ACC112 (cell line): ENCODE measurements around the gene MRPL46.
"Not testable (repeated sequence)": the region's sequence is repeated elsewhere in the genome, so short reads cannot be mapped to it uniquely, and the experiment has no call there.

Experiments used
- H2AFZ ChIP-seq: fragments of 200-600 bp; sonication (generic); one replicate; pipeline ENCODE4 v1.6.0; 2017; ENCODE audit warnings: antibody characterized with exemption, low read length; ENCODE audit not compliant: unreplicated experiment
- H3K27ac ChIP-seq: fragments of 200-600 bp; sonication (generic); 2 replicates; pipeline ENCODE4 v1.5.1; 2014; ENCODE audit warnings: low read depth, mild to moderate bottlenecking, antibody characterized with exemption, low read length, moderate library complexity
- H3K27me3 ChIP-seq: fragments of 200-600 bp; sonication (generic); 2 replicates; pipeline ENCODE4 v1.6.1; 2014; ENCODE audit warnings: mild to moderate bottlenecking, antibody characterized with exemption, low read length, moderate library complexity, mixed read lengths; ENCODE audit not compliant: insufficient read depth
- H3K36me3 ChIP-seq: fragments of 200-600 bp; sonication (generic); 2 replicates; pipeline ENCODE4 v1.6.1; 2016; ENCODE audit warnings: mild to moderate bottlenecking, antibody characterized with exemption, low read length, moderate library complexity, mixed read lengths; ENCODE audit not compliant: insufficient read depth
- H3K4me1 ChIP-seq: fragments of 200-600 bp; sonication (generic); one replicate; pipeline ENCODE4 v1.6.1; 2016; ENCODE audit warnings: low read length, mixed read lengths; ENCODE audit not compliant: insufficient read depth, unreplicated experiment, control insufficient read depth
- H3K4me3 ChIP-seq: fragments of 200-600 bp; sonication (generic); 2 replicates; pipeline ENCODE4 v1.5.1; 2014; ENCODE audit warnings: mild to moderate bottlenecking, low read depth, low read length
- H3K79me2 ChIP-seq: fragments of 200-600 bp; sonication (generic); one replicate; pipeline ENCODE4 v1.6.0; 2016; ENCODE audit warnings: low read length; ENCODE audit not compliant: control insufficient read depth, unreplicated experiment, insufficient read depth

The MRPL46 gene

DNA sequence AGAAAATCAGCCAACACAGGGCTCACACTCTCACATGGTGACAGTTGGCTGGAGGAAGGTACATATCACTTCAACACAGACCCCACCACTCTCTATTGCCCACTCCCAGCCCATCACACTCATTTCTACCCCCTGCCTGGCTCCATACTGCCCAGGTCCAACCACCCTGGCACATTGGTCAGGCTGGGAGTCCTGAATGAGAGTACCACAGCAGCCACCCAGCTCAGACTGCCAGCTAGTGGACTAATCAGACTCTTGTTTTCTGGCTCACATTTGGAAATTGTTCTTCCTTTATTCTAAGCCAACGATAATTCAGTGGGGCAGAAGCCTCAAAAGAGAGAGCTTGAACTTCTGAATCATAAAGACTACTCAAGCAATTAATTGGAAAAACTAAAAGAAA lies 20.0 kb downstream of the MRPL46 start:
- Histone ChIP-seq H3K4me1 (no peaks in the 10 kb centered on the region), H3K27ac (no peak overlapping the region), H3K4me3 (no peak overlapping the region), H3K79me2 (no peaks in the 10 kb centered on the region), H2AFZ (no peak overlapping the region), H3K27me3 (peaks cover 26% of the 10 kb centered on the region), H3K36me3 (no peaks in the 10 kb centered on the region)

DNA sequence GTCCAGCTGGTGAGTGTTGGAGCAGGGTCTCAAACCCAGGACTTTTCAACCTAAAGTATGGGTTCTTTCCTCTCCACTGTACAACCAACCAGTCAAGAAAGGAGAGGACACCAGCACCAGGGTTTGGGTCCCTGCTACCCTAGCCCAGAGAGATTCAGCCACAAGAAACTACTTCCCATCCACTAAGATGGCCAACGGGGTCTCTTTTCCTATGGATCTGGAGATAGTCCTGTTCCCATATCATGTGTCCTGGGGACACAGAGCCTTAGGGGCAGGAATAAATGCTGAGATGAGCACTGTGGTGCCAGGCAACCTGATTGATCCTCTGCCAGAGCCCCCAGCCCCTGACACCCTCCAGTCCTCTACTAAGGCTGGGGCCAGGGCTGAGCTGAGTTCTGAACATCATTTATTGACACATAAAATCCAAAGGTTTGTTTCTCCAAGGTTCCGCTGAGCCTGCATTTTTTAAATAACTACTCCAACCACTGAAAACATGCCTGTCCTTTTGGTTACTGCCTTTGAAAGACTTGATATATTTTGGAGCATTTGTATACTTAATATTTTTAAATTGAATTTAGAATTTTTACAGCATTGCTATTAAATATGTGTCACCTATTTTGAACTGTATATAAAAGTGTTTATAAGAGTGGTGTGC lies 26.0 kb downstream of the MRPL46 start:
- Histone ChIP-seq H2AFZ (no peak overlapping the region), H3K4me3 (no peak overlapping the region), H3K79me2 (no peaks in the 10 kb centered on the region), H3K36me3 (no peaks in the 10 kb centered on the region), H3K27ac (no peak overlapping the region), H3K4me1 (no peaks in the 10 kb centered on the region), H3K27me3 (peaks cover 22% of the 10 kb centered on the region)

DNA sequence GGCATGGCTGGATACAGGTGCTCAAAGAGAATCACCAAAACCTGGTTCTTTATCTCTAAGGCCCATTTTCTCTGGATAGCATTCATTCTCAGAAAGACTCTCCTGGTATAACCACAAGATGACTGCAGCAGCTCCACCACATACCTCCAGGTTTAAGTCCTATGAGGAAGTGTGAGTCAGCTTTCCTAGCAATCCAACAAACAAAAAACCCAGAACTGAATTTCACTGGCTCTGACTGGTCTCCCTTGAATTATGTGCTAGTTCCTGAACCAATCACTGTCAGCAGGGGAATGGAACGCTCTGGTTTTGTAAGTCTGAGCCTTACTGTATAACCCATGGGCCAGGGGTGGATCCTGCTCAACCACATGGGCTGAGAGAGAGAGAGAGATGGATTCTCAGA lies 27.2 kb downstream of the MRPL46 start:
- Histone ChIP-seq H3K4me3 (no peak overlapping the region), H3K36me3 (no peaks in the 10 kb centered on the region), H3K79me2 (no peaks in the 10 kb centered on the region), H3K27ac (no peak overlapping the region), H2AFZ (no peak overlapping the region), H3K4me1 (no peaks in the 10 kb centered on the region), H3K27me3 (peaks cover 22% of the 10 kb centered on the region)

DNA sequence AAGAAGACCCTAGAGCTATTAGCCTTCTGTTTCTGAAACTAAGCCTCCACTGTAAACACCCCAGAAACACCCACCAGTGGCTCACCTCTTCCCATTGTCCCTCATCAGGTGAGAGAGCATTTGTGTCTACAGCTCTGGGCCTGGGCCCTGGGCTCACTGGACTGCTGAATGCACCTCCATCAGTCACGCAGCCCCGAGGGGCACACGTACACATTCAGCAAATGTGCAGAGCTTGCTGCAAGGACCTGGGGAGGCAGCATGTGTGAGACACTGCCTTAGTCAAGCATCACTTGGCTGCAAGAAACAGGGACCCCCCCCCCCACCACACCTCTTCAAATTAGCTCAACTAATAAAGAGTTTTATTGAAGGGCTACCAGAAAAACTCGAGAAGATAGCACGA lies 29.0 kb downstream of the MRPL46 start:
- Histone ChIP-seq H2AFZ (no peak overlapping the region), H3K79me2 (no peaks in the 10 kb centered on the region), H3K27me3 (peaks cover 13% of the 10 kb centered on the region), H3K4me1 (no peaks in the 10 kb centered on the region), H3K27ac (no peak overlapping the region), H3K4me3 (no peak overlapping the region), H3K36me3 (no peaks in the 10 kb centered on the region)

DNA sequence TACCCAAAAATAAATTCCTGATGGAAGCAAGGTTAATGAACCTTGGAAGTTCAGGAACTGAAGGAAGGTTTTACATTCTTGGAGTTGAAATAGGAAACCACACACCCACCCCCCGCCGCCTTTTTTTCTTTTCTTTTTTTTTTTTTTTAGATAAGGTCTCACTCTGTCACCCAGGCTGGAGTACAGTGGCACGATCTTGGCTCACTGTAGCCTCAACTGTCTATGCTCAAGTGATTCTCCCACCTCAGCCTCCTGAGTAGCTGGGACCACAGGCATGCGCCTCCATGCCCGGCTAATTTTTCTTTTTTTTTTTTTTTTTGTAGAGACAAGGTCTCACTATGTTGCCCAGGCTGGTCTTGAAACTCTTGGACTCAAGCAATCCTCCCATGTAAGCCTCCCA lies 33.1 kb downstream of the MRPL46 start:
- not testable (repeated sequence) for H3K4me1 ChIP-seq, H3K27ac ChIP-seq

DNA sequence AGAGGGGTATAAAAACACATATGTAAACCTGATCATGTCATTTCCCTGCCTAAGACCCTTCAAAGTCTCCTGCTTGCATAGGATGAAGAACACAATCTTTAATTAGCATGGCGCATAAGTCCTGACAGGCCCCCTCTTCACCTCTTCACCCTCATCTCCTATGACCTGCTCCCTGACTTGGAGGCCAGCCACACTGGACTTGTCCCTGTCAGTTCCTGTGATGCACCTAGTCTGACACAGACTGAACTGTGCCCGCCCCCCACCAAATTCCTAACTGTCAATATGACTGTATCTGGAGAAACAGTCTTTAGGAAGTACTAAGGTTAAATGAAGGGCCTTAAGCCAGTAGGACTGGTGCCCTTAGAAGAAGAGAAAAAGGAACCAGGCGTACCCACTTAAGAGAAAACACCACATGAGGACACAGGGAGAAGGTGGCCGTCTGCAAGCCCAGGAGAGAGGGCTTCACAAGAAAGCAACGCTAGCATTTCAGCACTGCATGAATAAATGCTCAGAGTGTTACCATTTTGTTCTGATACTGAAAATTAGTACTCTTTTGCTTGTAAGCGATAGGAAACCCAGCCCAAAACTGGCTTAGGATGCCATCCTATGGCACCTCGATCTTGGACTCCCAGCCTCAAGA lies 34.0 kb downstream of the MRPL46 start:
- H3K36me3 ChIP-seq = no peaks in the 10 kb centered on the region
- H3K27me3 ChIP-seq = peaks cover 20% of the 10 kb centered on the region
- no peaks in the 10 kb centered on the region for H3K79me2 ChIP-seq
- no peaks in the 10 kb centered on the region for H3K4me1 ChIP-seq
- H2AFZ ChIP-seq = no peak overlapping the region
- no peak overlapping the region for H3K27ac ChIP-seq
- H3K4me3 ChIP-seq = no peak overlapping the region

More for the DNA sequence above, 33.1 kb downstream of the MRPL46 start:
- not testable (repeated sequence) for H3K79me2 ChIP-seq, H3K36me3 ChIP-seq, H3K4me3 ChIP-seq, H2AFZ ChIP-seq
- peaks cover 13% of the 10 kb centered on the region for H3K27me3 ChIP-seq

DNA sequence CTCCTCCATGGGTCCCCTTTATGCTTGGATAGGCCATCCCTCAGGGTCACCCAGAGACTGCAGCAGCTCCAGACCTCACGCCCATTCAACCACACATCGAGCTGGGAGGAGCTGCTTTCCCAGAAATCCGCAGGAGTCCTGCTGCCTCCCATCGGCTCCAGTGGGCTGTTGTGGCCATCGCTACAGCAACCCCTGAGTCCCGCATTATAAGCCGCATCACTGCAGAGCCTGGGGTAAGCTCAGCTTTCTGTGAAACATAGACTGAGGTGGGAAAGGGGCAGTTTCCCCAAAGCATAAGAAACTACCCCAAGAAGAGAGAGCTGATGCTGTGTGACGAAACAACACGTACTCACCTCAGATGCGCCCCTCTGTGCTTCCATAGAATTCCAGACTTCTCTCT lies 35.7 kb downstream of the MRPL46 start:
- H3K36me3 ChIP-seq = no peaks in the 10 kb centered on the region
- no peak overlapping the region for H3K27ac ChIP-seq
- H3K4me1 ChIP-seq = no peaks in the 10 kb centered on the region
- H2AFZ ChIP-seq = no peak overlapping the region
- no peaks in the 10 kb centered on the region for H3K79me2 ChIP-seq
- H3K4me3 ChIP-seq = no peak overlapping the region
- H3K27me3 ChIP-seq = peaks cover 36% of the 10 kb centered on the region

DNA sequence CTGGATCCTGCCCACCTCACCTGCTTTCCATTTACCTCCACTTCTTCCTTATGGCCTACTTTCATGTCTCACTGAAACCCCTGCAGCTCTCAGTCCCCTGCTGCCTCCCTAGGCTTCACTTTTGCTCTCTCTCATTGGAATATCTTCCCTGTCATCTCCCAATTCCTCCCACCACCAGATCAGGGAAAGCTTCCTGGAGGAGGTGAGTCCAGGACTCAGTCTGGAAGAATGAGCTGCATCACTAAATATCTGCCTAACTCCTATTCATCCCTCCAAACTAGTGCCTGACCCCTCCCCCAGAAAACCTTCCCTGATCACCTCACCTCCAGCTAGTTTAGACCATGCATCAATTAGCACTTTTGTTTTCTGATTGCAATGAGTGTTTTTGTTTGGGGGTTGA lies 37.1 kb downstream of the MRPL46 start:
- Histone ChIP-seq H2AFZ (no peak overlapping the region), H3K27me3 (peaks cover 38% of the 10 kb centered on the region), H3K4me1 (no peaks in the 10 kb centered on the region), H3K4me3 (no peak overlapping the region), H3K27ac (no peak overlapping the region), H3K79me2 (no peaks in the 10 kb centered on the region), H3K36me3 (no peaks in the 10 kb centered on the region)

DNA sequence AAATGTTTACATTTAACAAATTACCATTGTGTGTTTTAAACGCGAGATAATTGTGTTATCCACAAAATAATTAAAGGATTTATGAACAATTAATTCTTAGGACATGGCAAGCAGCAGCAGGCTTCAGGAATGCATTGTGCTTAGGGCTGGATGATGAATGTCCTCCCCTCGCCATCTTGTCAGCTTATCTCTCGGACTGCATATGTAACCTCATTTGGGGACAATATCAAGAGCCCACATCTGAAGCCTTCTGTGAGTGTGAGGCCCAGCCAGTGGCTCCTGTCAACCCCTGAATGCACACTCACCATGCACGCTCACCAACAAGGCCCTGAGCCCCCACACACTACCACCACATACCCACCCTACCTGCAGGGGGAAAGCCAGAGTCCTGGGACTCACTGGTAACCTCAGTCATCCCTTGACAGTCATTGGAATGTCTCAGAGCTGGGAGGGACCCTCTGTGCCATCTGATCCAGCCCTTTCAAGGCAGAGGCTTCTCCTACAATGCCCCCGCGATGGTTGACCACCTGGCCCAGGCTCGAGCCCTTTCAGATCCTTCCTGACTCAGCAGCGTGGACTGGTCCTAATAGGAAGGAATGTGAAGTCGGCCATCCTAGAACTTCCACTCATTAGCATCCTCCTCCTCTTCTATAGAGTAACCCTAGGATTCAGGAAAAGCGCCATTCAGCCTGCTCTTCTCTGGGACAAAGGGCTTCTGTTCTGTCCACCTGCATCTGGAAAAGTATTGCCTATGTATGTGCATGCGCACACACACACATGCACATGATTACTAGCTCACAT lies 38.2 kb downstream of the MRPL46 start:
- H3K27ac ChIP-seq = no peak overlapping the region
- peaks cover 38% of the 10 kb centered on the region for H3K27me3 ChIP-seq
- no peak overlapping the region for H2AFZ ChIP-seq
- no peaks in the 10 kb centered on the region for H3K4me1 ChIP-seq
- no peaks in the 10 kb centered on the region for H3K79me2 ChIP-seq
- no peak overlapping the region for H3K4me3 ChIP-seq
- no peaks in the 10 kb centered on the region for H3K36me3 ChIP-seq

DNA sequence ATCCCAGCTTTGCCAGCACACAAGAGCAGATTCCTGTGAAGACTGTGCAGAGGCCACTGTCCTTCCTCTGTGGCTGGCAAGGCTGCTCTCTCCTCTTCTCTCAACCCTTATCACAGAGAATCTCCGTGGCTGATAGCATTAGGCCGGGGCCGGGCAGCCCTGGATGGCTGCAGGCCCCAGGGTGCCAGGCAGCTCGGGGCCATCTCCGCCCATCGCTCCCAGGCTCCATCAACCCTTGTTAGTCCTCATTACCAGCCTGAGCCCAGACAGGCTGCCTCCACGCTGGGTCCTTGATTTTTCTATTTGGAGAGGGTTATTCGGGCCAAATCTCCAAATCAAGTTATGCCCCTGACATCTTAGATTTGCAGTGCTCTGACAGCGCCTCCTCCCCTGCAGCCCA lies 39.1 kb downstream of the MRPL46 start:
- peaks cover 38% of the 10 kb centered on the region for H3K27me3 ChIP-seq
- H3K79me2 ChIP-seq = no peaks in the 10 kb centered on the region
- H3K36me3 ChIP-seq = no peaks in the 10 kb centered on the region
- H3K4me3 ChIP-seq = no peak overlapping the region
- no peaks in the 10 kb centered on the region for H3K4me1 ChIP-seq
- H2AFZ ChIP-seq = no peak overlapping the region
- H3K27ac ChIP-seq = no peak overlapping the region

DNA sequence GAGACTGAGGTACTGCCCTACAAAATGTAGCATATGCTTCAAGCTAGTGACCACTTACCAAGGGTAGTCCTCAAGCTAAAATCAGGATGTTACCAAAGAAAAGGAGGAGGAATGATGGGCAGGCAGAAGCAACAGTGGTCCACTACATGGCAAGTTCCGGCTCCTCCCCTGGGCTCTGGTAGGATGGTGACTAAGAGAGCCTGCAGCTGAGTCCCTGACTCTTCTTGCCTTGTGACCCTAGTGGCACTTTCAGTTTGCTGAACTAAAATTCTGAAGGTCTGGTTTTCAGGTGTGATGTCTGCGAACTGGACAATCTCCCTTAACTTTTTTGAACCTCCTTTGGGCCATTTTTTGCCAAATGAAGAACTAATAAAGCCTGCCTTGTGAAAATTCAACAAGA lies 40.9 kb downstream of the MRPL46 start:
- H2AFZ ChIP-seq = no peak overlapping the region
- no peak overlapping the region for H3K4me3 ChIP-seq
- H3K79me2 ChIP-seq = no peaks in the 10 kb centered on the region
- no peaks in the 10 kb centered on the region for H3K36me3 ChIP-seq
- H3K4me1 ChIP-seq = no peaks in the 10 kb centered on the region
- no peak overlapping the region for H3K27ac ChIP-seq
- H3K27me3 ChIP-seq = peaks cover 38% of the 10 kb centered on the region
